Measurements from ENCODE around the gene DLEU7. TPM values are rescaled to one million over a fixed set of nuclear protein-coding genes. Genes with fewer than 3 reads are reported as not detected.

The DLEU7 gene
- total and polyA plus RNA-seq, 2 donors (not counting 1 experiment from before 2014, with no cell fraction given) = 0.07 to 0.25 TPM

GRCh38 chr13:50855681-50856080 is 12.2 kb upstream of the DLEU7 start:
- CTCF ChIA-PET = no interaction called here
- WGBS (ENCODE audit: insufficient coverage) = no CpG with 5 or more reads among the region's 2 CpGs

GRCh38 chr13:50850445-50850844 is 7.0 kb upstream of the DLEU7 start:
- no peak for TF ChIP-seq CTCF (IDR thresholded peaks at IDR 0.05)
- no peak for TF ChIP-seq EZH2 (IDR thresholded peaks at IDR 0.05; ENCODE audit: borderline replicate concordance, insufficient read depth, low read depth, low read length, poor library complexity, severe bottlenecking)
- ChIA-PET POLR2A (no interaction called here), CTCF (no interaction called here)
- Histone ChIP-seq H3K27ac (ENCODE audit: low read length in 2 of 2) (no peak overlapping the region), H3K36me3 (replicated peaks in 1 of 2; ENCODE audit: control extremely low read depth in 1 of 2, control insufficient read depth in 1 of 2, extremely low read depth in 1 of 2, insufficient read depth in 2 of 2, low read length in 1 of 2) (no peaks in the 10 kb centered on the region), H3K4me1 (ENCODE audit: control insufficient read depth in 2 of 2, insufficient read depth in 2 of 2, low read length in 2 of 2) (peaks cover 12 to 15% of the 10 kb centered on the region in 2 donors), H3K79me2 (ENCODE audit: control insufficient read depth, insufficient read depth, low read length) (no peaks in the 10 kb centered on the region), H4K20me1 (ENCODE audit: control insufficient read depth, insufficient read depth, low read length, poor library complexity, severe bottlenecking) (no peaks in the 10 kb centered on the region), H3K9me3 (ENCODE audit: control extremely low read depth in 1 of 3, control insufficient read depth in 2 of 3, insufficient read depth in 1 of 3, low read length in 2 of 3) (no peaks in the 10 kb centered on the region), H3K9ac (ENCODE audit: low read length) (no peak overlapping the region), H3K27me3 (replicated peaks in 1 of 4; ENCODE audit: control extremely low read depth in 1 of 4, control insufficient read depth in 3 of 4, insufficient read depth in 4 of 4, low read length in 3 of 4) (no peaks in the 10 kb centered on the region), H3K4me2 (replicated peaks; ENCODE audit: low read depth, low read length, poor library complexity, severe bottlenecking) (no peak overlapping the region), H3K4me3 (ENCODE audit: control extremely low read depth in 1 of 5, extremely low read depth in 1 of 5, insufficient read depth in 1 of 5, low read depth in 2 of 5, low read length in 4 of 5) (no peak overlapping the region), H2AFZ (ENCODE audit: insufficient read depth, low read depth, low read length, poor library complexity, severe bottlenecking) (no peak overlapping the region)
- intact Hi-C loops (cut with micrococcal nuclease) = no loop called here
- Mint-ChIP-seq H3K27me3 (peaks cover 6% of the 10 kb centered on the region), H3K4me3 (no peak overlapping the region), H3K9me3 (ENCODE audit: insufficient read depth) (peaks cover 2% of the 10 kb centered on the region), H3K27ac (no peak overlapping the region), H3K4me1 (peaks cover 20% of the 10 kb centered on the region)
- WGBS (ENCODE audit: insufficient coverage) = no CpG with 5 or more reads among the region's 2 CpGs
- no peak for DNase-seq
- ATAC-seq (ENCODE audit: low read depth) = no peak

More at GRCh38 chr13:50855681-50856080, 12.2 kb upstream of the DLEU7 start:
- no peak overlapping the region for H3K4me3 ChIP-seq (ENCODE audit: control extremely low read depth in 1 of 5, extremely low read depth in 1 of 5, insufficient read depth in 1 of 5, low read depth in 2 of 5, low read length in 4 of 5)
- H3K4me2 ChIP-seq (replicated peaks; ENCODE audit: low read depth, low read length, poor library complexity, severe bottlenecking) = no peak overlapping the region
- peaks cover 3% of the 10 kb centered on the region for H3K27me3 Mint-ChIP-seq
- TF ChIP-seq CTCF (IDR thresholded peaks at IDR 0.05) = no peak
- TF ChIP-seq EZH2 (IDR thresholded peaks at IDR 0.05; ENCODE audit: borderline replicate concordance, insufficient read depth, low read depth, low read length, poor library complexity, severe bottlenecking) = no peak
- H3K27ac ChIP-seq (ENCODE audit: low read length in 2 of 2) = no peak overlapping the region
- H3K79me2 ChIP-seq (ENCODE audit: control insufficient read depth, insufficient read depth, low read length) = no peaks in the 10 kb centered on the region
- DNase-seq (no peak), ATAC-seq (ENCODE audit: low read depth) (no peak)
- no peaks in the 10 kb centered on the region for H3K4me1 ChIP-seq (ENCODE audit: control insufficient read depth in 2 of 2, insufficient read depth in 2 of 2, low read length in 2 of 2)
- no peaks in the 10 kb centered on the region for H3K36me3 ChIP-seq (replicated peaks in 1 of 2; ENCODE audit: control extremely low read depth in 1 of 2, control insufficient read depth in 1 of 2, extremely low read depth in 1 of 2, insufficient read depth in 2 of 2, low read length in 1 of 2)
- no peaks in the 10 kb centered on the region for H3K27me3 ChIP-seq (replicated peaks in 1 of 4; ENCODE audit: control extremely low read depth in 1 of 4, control insufficient read depth in 3 of 4, insufficient read depth in 4 of 4, low read length in 3 of 4)
- no peak overlapping the region for H3K9ac ChIP-seq (ENCODE audit: low read length)
- H3K27ac Mint-ChIP-seq = no peak overlapping the region
- peaks cover 2% of the 10 kb centered on the region for H3K4me1 Mint-ChIP-seq
- peaks cover under 1 to 20% (median 7%) of the 10 kb centered on the region in 3 donors for H3K9me3 ChIP-seq (ENCODE audit: control extremely low read depth in 1 of 3, control insufficient read depth in 2 of 3, insufficient read depth in 1 of 3, low read length in 2 of 3)
- no peak overlapping the region for H3K4me3 Mint-ChIP-seq
- intact Hi-C loops (cut with micrococcal nuclease) = no loop called here
- H2AFZ ChIP-seq (ENCODE audit: insufficient read depth, low read depth, low read length, poor library complexity, severe bottlenecking) = no peak overlapping the region
- POLR2A ChIA-PET = no interaction called here
- peaks cover 23% of the 10 kb centered on the region for H3K9me3 Mint-ChIP-seq (ENCODE audit: insufficient read depth)
- no peaks in the 10 kb centered on the region for H4K20me1 ChIP-seq (ENCODE audit: control insufficient read depth, insufficient read depth, low read length, poor library complexity, severe bottlenecking)
